Transverse colon (tissue), 3 donors: ENCODE data around the gene LILRA1.

ENCODE experiments used
- CTCF ChIP-seq, 5 experiments: fragments of 200-600 bp in 3 of 5; fragments of 450-650 bp in 2 of 5; sonication (generic) in 3 of 5; IDR thresholded peaks; 1 replicate in 2 of 5; 2 replicates in 3 of 5; pipeline ENCODE4 v1.5.1; 2016 to 2017; ENCODE audit warnings: antibody characterized with exemption in 5 of 5, inconsistent platforms in 3 of 5, mild to moderate bottlenecking in 2 of 5, moderate library complexity in 1 of 5
- EP300 ChIP-seq: sonication (generic); formaldehyde crosslinking; IDR thresholded peaks from one replicate; pipeline ENCODE4 v1.6.1; 2017; ENCODE audit warnings: antibody characterized with exemption, low read depth
- POLR2A ChIP-seq: fragments of 450-650 bp; IDR thresholded peaks from one replicate; pipeline ENCODE4 v1.6.1; 2016; ENCODE audit warnings: antibody characterized with exemption, mild to moderate bottlenecking, moderate library complexity

DNA sequence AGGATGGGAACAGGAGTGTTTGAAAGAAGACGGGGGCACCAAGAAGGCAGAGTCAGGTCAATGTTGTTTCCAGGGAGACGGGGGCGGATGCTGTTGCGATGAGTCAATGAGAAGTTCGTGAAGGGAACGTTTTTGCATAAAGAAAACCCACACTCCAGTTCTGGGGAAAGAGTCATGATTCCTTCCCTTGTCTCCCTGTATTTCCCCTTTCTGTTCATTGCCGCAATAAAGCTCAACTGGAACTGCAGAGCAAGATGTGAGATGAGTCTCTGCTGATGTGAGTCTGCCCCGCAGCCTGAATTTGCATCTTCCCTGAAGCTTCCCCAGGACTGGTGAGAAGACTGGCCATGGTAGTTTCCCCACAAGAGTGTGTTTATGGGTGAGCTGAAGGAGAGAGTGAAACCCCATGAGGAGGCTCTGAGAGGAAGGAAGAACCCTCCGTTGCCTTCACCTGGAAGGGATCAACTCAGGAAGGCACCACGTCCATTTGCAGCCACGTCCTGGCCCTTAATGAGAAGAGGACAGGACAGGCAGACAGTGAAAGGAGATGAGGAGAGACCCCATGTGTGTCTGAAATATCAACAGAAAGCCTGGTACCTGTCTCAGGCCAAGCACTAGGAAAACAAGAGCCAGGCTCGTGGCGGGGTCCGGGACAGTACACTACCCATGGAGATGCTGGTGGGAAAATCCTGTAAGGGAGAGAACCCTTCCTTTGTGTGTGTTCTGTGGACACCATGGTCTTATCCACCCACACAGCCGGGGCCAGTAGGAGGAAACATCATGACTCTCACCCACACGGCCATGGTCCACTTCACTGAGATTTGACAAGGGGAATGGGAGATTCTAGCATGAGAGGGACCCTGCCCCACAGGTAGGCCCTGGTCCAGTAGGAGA, 13.7 kb downstream of the LILRA1 start:
- TF ChIP-seq POLR2A (no peak), EP300 (no peak), CTCF (IDR thresholded peaks at IDR 0.05) (no peak)
